GM18499 (cell line): ENCODE results near the gene ADAMTS12.

Experiments
- ATAC-seq: cut with Tn5 transposase; IDR thresholded peaks from one replicate; pipeline ENCODE4 v1.9.1; 2021; ENCODE audit warnings: moderate number of reproducible peaks; ENCODE audit not compliant: insufficient read depth, unreplicated experiment

The ADAMTS12 gene

DNA sequence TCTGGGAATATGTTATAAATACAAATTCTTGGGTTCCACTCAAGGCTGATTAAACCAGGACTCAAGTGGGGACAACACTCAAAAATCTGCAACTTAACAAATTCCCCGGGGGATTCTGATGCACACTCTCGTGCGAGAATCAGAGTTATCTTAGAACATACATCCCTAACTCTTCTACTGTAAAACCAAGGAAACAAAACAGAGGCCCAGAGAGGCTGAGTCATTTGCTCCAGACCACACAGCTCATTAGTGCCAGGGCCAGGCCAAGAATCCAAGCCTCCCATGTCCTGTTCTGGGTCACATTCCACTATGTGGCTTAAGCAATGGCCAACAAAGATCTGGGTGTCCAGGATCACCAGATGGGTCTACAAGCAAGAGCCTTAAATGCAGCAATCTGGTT, 166.0 kb downstream of the ADAMTS12 start:
- no peak for ATAC-seq

GRCh38 chr5:33721491-33722200, 170.1 kb downstream of the ADAMTS12 start:
- ATAC-seq = no peak

DNA sequence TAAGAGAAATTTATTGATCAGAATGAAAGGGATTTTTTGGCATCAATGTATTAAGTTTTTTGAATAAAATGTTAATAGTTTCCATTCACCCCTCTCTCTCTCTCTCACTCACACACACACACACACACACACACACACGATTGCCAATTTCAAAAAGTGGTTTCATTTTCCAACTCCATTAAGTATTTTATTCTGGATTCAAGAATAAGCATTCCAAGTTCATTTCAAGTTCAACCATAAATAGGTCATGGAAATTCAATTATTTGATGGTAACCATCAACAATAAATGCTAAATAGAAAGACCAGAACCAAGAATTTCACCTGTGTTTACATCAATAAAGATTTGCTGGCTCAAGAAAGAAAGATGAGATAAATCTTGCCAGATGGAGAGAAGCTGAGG, 171.6 kb downstream of the ADAMTS12 start:
- no peak for ATAC-seq

DNA sequence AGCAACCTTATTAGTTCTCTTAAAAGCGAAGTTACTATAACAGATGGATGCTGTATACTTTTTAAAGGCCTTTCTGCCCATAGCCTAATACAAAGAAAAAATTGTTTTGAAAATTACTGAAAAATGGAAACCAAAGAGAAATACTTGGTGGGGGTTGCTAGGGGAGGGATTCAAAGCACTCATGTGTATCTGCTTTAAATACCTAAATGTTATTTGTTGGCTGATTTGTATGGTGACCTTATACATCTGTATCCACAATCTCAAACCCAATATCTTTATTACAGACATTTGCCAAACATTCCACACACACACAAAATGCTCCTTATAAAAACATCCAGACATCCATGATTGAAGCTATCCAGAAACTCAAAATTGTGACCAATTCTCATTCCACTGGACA, 172.0 kb downstream of the ADAMTS12 start:
- ATAC-seq = no peak

GRCh38 chr5:33715661-33716060, 176.1 kb downstream of the ADAMTS12 start:
- ATAC-seq = no peak

DNA sequence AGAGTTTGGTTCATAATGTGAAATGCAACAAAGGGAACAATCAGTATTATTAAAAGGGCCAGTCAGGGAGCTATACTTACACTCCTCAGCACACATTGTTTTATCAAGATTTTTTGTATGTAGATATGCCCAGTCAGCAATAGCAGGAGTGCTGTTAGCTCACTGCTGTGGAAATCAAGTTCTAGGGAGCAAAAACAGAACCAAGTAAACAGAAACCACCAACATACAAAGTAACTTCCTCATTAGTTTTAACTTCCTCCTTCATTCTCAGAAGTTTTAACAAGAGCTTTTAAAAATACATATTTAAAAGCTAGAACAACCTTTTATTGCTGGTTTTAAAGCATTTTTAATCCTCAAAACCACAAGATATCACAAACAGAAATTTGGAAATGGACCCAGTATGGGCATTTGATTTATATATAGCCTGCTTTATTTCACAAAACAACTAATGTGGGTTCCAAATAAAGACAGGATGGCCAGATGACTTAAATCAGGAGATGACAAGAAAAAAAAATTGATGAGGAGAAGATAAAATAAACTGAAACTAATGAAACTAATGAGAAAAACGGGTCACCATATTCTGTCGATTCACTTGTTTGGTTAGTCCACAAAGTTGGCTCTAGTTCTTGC, 178.5 kb downstream of the ADAMTS12 start:
- ATAC-seq = no peak

DNA sequence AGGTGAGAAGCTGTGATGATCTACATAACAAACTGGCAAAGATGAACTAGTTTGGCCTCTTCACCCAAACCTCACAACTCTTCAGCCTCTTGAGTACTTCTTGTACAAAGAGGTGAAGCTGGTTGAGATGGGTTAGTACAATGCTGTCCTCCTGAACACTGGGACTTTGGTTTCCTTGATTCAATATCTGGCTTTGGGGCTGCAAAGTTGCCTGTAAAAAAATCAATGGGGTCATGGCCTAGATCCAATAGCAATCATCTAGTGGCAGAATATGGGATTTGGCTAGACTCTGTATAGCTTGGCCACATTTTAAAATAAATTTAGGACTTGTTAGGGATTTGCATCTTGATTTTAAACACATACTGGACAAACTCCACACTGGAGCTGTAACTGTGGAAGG, 179.1 kb downstream of the ADAMTS12 start:
- no peak for ATAC-seq

- ATAC-seq = no peak
These were observed 180.6 kb downstream of the ADAMTS12 start for GRCh38 chr5:33711094-33711679.

DNA sequence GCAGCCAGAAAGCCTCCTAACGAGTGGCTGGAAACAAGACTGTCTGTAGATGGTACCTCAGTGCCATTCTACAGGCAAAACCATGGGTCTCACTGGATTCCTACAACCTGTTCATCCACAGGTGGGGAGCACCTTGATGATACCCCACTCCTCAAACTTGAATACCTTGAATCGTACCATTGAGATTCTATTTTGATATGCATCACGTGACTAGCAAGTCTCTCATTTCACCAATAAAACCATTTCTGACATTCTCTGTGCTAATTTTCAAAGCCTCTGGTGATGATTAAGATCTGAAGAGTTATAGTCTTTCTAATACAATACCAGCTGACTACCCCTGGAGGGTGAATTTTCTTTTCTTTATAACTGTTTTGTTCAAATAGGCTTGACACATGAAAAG, 188.9 kb downstream of the ADAMTS12 start:
- no peak for ATAC-seq

- ATAC-seq = no peak
These were observed 189.8 kb downstream of the ADAMTS12 start for GRCh38 chr5:33701951-33702350.

DNA sequence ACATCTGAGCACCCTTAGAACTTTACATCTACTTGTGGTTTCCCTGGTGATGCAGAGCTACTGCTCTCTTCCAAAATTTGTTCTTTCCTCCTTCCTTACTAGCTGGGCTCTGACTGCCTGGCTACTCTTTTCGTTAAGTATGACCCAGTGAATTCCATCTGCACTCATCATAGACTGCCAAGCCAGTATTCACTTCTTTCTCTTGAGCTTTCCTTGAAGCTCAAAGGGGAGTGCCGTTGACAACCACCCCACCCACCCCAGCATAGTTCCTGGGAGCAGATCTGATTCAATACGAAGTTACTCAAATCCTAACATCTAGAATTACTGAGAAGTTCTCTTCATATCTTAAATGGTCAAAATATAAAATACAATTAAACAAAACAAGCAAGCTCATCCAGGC, 190.5 kb downstream of the ADAMTS12 start:
- ATAC-seq = no peak

- ATAC-seq = no peak
These were observed 195.4 kb downstream of the ADAMTS12 start for GRCh38 chr5:33696411-33696810.

DNA sequence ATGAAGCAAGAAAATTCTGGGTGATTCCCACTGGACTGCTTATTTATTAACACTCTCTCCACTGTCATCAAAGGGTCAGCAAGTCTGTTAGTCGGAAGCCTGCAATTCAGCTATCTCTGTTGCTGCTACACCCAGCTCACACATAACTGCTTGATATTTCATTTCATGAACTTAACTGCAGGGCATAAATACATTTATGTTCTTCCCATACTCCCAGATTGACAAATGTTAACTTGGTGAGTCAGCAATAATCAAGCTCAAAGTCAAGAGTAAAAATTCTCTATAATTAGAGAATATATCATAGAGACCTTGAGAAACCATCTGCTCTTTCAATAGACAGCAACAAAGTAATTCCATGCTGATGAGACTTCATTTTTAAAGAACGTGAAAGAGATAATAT, 198.8 kb downstream of the ADAMTS12 start:
- ATAC-seq = no peak

DNA sequence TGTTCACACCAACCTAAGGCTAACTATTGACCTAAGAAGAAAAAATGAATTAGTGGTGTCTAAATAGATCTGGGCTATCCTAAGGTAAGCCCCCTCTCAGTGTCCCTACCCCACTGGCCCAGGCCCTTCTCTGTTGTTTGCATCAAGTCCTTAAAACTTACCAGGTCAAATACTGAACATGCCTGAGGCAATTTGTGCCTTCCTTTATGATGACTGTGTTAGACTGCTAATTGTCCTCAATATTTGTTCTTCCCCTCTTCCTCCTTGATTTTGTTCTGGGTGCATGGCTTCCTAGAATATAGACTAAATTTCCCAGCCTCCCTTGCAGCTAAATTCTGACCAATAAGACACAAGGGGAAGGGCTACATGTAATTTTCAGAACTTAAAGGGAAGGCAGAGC, 199.9 kb downstream of the ADAMTS12 start:
- no peak for ATAC-seq

- no peak for ATAC-seq
These were observed 201.2 kb downstream of the ADAMTS12 start for GRCh38 chr5:33690374-33691135.

DNA sequence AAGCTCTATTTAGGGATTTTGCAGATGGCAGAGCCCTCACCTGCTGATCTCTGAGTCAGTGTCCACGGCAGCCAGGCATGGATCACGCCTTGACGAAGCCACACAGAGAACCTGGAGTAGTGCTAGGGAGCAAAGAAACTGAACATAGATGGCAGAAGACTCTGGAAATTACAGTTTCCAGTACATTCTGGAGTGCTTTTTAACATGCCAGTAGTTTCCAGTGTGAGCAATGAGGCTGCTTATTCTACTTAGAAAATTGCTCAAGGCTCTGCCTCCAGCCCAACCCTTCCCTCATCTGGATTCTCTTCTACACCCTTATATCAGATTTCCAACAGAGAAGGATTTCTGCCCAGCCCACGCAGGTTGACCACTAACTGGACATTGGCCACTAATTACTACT, 203.3 kb downstream of the ADAMTS12 start:
- ATAC-seq = no peak

DNA sequence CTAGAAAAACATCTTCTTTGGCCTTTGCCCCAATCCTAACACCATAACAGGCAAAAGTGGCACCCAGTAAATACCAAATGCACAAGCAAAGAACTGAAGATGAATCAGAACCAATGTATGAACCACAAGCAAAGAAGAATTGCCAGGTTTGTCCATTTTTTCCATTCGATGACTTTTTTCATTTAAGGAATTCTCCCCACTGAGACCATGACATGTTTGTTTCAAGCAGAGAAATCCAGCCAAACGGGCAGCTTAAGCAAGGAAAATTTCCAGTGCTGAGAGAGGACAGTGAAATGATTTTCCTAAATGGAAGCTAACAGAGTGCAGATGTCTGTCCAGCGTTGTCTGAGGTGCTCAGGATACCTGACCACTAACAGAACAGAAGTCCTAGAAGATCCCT, 203.7 kb downstream of the ADAMTS12 start:
- ATAC-seq = no peak

GRCh38 chr5:33685873-33686755, 205.7 kb downstream of the ADAMTS12 start:
- ATAC-seq = no peak

DNA sequence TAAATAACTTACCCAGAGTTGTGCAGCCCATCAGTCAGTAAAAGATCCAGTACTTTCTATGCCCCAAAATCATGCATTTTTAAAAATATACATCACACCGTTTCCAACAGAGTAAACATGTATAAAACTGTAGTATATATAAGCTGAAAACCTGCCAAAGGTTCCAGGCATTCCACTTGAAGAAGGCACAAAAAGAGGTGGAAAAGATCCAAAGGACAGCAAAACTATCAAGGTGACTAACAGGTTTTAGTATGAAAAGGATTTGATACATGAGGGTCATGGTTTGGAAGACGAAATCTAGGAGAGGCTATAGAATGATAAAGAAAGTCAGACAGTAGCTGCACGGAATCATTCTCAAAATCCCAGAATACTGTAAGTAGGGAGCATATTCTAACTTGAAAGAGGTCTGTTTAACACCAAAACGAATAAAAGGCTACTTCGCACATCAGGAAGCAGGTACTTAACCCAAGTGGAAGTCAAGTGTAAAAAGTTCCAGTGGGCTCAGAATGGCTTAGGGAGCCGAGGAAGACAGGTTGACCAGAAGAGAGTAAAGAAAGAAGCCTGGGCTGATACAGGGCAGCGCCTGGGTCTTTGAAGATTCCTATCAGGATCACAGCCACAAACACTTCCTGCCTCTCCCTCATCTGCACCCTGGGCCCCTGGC, 207.2 kb downstream of the ADAMTS12 start:
- no peak for ATAC-seq

DNA sequence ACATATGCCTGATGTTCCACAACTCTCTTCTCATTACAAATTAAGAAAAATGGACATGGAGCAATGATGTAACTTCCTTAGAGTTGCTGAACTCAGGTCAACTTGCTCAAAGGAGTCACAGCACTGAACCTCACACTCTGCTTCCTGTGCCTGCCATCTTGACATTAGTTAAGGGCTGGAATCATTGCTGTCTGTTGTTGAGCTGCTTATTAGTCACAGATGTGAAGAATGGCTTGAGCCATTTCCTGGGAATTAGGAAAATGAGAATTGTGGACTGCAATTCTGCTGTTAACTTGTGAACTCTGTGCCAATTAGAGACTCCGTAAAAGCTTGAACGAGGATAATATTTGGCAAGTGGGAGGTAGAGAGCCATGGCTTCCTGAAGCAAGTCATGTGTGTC, 212.0 kb downstream of the ADAMTS12 start:
- ATAC-seq = no peak
